Kidney (tissue), 14 donors: ENCODE data around the gene ZNF672. TPM values are rescaled to one million over a fixed set of nuclear protein-coding genes. Genes with fewer than 3 reads are reported as not detected.

ENCODE experiments used
- DNase-seq, 5 donors: peaks; one replicate each; pipeline ENCODE4 v3.0.0-alpha.2; 2013 to 2020
- FAIRE-seq: peaks from 2 replicates; lab custom pipeline; 2012; peaks lifted over from hg19 to GRCh38; lab: Jason Lieb, UNC
- H3K27ac ChIP-seq, 2 donors: one replicate each; pipeline ENCODE4 v1.7.0; 2013; ENCODE audit warnings: low read depth in 2 of 2, low read length in 2 of 2, inconsistent platforms in 1 of 2
- H3K27me3 ChIP-seq: one replicate; pipeline ENCODE4 v1.7.1; 2013; ENCODE audit warnings: low read length, inconsistent platforms; ENCODE audit not compliant: control insufficient read depth, insufficient read depth
- H3K36me3 ChIP-seq, 3 donors: one replicate each; pipeline versions ENCODE4 v1.7.0 to v1.7.1; 2013; ENCODE audit warnings: low read length in 3 of 3, control low read depth in 1 of 3, inconsistent platforms in 1 of 3; ENCODE audit not compliant: insufficient read depth in 3 of 3, control insufficient read depth in 2 of 3
- H3K4me1 ChIP-seq, 3 donors: one replicate each; pipeline versions ENCODE4 v1.7.0 to v1.7.1; 2013; ENCODE audit warnings: low read length in 3 of 3, inconsistent platforms in 1 of 3, low read depth in 1 of 3; ENCODE audit not compliant: control insufficient read depth in 2 of 3, insufficient read depth in 2 of 3
- H3K4me3 ChIP-seq, 3 donors: one replicate each; pipeline versions ENCODE4 v1.7.0 to v1.8.1; 2013; ENCODE audit warnings: low read length in 3 of 3, control low read depth in 1 of 3, inconsistent platforms in 1 of 3
- H3K9ac ChIP-seq, 3 donors: one replicate each; pipeline versions ENCODE4 v1.7.0 to v1.7.1; 2013; ENCODE audit warnings: low read length in 3 of 3, control low read depth in 1 of 3, inconsistent platforms in 1 of 3
- H3K9me3 ChIP-seq, 3 donors: one replicate each; pipeline versions ENCODE4 v1.7.0 to v1.7.1; 2013; ENCODE audit warnings: low read length in 3 of 3, control low read depth in 1 of 3, inconsistent platforms in 1 of 3; ENCODE audit not compliant: control insufficient read depth in 2 of 3, insufficient read depth in 1 of 3
- intact Hi-C: fragments of 100-400 bp; cut with DNase I; formaldehyde crosslinking; loops from one replicate; pipeline ENCODE4 v1.11.1; 2022
- polyA plus RNA-seq: library from polyadenylated mRNA; stranded (reverse); fragments of 350-450 nt; fragmentation: Illumina TruSeq; extraction: RNeasy Lipid Tissue Mini Kit (QIAGEN cat#74804); gene quantifications from one replicate; pipeline ENCODE4 v1.2.3, GENCODE V29; 2014; ENCODE audit warnings: low read depth, low replicate concordance; ENCODE audit not compliant: insufficient read depth
- total RNA-seq: library from RNA; stranded (reverse); fragmentation: NEBNext Ultra II Directional; extraction: Animal tissue kit (Norgen Biotek cat#: 25700); gene quantifications from one replicate; pipeline ENCODE4 v1.2.1, GENCODE V29; 2021
- TF ChIP-seq, protein P1 (sequence below): IDR thresholded peaks from 3 replicates; pipeline ENCODE4 v1.5.1; 2012; ENCODE audit warnings: mild to moderate bottlenecking, moderate library complexity, borderline replicate concordance; ENCODE audit not compliant: insufficient read depth; ENCODE audit errors: extremely low read depth
- donor health status: control.
- donor health status: control.
- donor health status: control.
- donor health status: control.
- donor health status: control.
- donor health status: DM: yes; HTN: yes; CAD: no.
- donor health status: Normal renal cell carcinoma (clear cell type).

Gene ZNF672
- total and polyA plus RNA-seq, 2 donors from 2014 or later: 25.0 to 28.6 TPM

DNA sequence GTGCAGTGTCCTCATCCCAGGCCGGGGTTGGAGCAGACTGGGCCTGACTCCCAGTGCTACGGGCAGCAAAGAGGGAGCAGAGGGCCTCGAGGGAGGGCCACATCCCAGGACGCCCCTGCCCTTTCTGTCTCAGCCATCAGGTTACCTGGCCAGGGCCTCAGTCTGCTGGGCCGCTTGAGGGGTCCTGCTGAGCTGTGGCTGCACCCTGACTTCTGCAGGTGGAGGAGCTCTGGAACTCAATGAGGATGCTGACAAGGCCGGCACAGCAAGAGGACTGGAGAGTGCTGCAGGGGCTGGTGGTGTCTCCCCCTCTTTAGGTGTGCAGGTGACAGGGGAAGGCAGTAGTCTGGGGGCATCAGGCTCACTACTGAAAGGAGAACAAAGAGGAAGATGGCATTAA lies 17.6 kb downstream of the ZNF672 start:
- Histone ChIP-seq H3K27me3 (no peaks in the 10 kb centered on the region), H3K4me3 (no peak overlapping the region), H3K9ac (no peak overlapping the region), H3K9me3 (no peaks in the 10 kb centered on the region), H3K4me1 (peaks cover 0 to 17% (median 0%) of the 10 kb centered on the region in 3 donors), H3K27ac (no peak overlapping the region), H3K36me3 (peaks cover 0 to 6% (median 0%) of the 10 kb centered on the region in 3 donors)
- intact Hi-C loops: no loop called here
- DNase-seq: no peak
- TF ChIP-seq, protein P1, sequence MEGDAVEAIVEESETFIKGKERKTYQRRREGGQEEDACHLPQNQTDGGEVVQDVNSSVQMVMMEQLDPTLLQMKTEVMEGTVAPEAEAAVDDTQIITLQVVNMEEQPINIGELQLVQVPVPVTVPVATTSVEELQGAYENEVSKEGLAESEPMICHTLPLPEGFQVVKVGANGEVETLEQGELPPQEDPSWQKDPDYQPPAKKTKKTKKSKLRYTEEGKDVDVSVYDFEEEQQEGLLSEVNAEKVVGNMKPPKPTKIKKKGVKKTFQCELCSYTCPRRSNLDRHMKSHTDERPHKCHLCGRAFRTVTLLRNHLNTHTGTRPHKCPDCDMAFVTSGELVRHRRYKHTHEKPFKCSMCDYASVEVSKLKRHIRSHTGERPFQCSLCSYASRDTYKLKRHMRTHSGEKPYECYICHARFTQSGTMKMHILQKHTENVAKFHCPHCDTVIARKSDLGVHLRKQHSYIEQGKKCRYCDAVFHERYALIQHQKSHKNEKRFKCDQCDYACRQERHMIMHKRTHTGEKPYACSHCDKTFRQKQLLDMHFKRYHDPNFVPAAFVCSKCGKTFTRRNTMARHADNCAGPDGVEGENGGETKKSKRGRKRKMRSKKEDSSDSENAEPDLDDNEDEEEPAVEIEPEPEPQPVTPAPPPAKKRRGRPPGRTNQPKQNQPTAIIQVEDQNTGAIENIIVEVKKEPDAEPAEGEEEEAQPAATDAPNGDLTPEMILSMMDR: no peak
- no peak for FAIRE-seq

GRCh38 chr1:248856176-248856575 lies 18.2 kb downstream of the ZNF672 start:
- no peak for FAIRE-seq
- Histone ChIP-seq H3K4me1 (peaks cover 0 to 17% (median 0%) of the 10 kb centered on the region in 3 donors), H3K9ac (no peak overlapping the region), H3K36me3 (peaks cover 0 to 6% (median 0%) of the 10 kb centered on the region in 3 donors), H3K4me3 (no peak overlapping the region), H3K9me3 (no peaks in the 10 kb centered on the region), H3K27me3 (no peaks in the 10 kb centered on the region), H3K27ac (no peak overlapping the region)
- intact Hi-C loops: no loop called here
- TF ChIP-seq, protein P1: no peak
- no peak for DNase-seq

- DNase-seq: peak in 2 of 5 donors; percentile 32 to 71
- Histone ChIP-seq H3K36me3 (peaks cover 0 to 6% (median 0%) of the 10 kb centered on the region in 3 donors), H3K9ac (peak overlapping the region; percentile 3 to 57 (median 52)), H3K27me3 (no peaks in the 10 kb centered on the region), H3K9me3 (no peaks in the 10 kb centered on the region), H3K27ac (no peak overlapping the region), H3K4me3 (peak overlapping the region in 1 of 3 donors; percentile 94), H3K4me1 (peaks cover 0 to 17% (median 0%) of the 10 kb centered on the region in 3 donors)
- TF ChIP-seq, protein P1: no peak
- FAIRE-seq: no peak
- intact Hi-C loops: no loop called here
Observed at GRCh38 chr1:248857201-248857600, 19.2 kb downstream of the ZNF672 start.

DNA sequence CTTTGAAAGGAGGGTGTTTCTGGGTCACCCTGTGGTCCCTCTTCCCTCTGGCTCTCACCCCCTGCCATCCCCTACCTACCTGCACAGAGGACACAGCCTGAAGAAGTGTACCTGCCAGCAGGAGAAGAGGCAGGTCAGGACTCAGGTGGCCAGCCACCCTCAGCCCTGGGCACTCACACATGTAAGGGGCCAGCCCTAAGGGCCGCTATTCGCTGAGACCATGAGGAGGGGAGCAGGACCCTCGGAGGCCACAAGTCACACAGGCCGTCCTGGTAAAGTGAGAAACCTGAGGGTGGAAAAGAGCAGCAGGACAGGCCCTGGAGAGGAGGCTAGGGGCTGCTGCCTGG lies 19.7 kb downstream of the ZNF672 start:
- TF ChIP-seq, protein P1: no peak
- Histone ChIP-seq H3K4me3 (peak overlapping the region; percentile 31 to 94 (median 80)), H3K4me1 (peaks cover 0 to 19% (median 2%) of the 10 kb centered on the region in 3 donors), H3K27ac (no peak overlapping the region), H3K9me3 (no peaks in the 10 kb centered on the region), H3K27me3 (no peaks in the 10 kb centered on the region), H3K9ac (peak overlapping the region; percentile 3 to 57 (median 52)), H3K36me3 (peaks cover 0 to 6% (median 0%) of the 10 kb centered on the region in 3 donors)
- intact Hi-C loops: no loop called here
- no peak for FAIRE-seq
- no peak for DNase-seq
